SK-N-SH treated with all-trans-retinoic acid at 6 μM for 48 hours (cell line): ENCODE results near the gene ZCCHC9.

Experiments used
- ATAC-seq: fragments of 200-7000 bp; cut with Tn5 transposase; 3 replicates; pipeline ENCODE4 v1.9.1; 2020; ENCODE audit warnings: mild to moderate bottlenecking, moderate library complexity
- ARNTL ChIP-seq: fragments of 450-650 bp; formaldehyde crosslinking; IDR thresholded peaks from 2 replicates; pipeline ENCODE4 v1.5.0; 2020; ENCODE audit warnings: low read depth, mild to moderate bottlenecking, moderate library complexity, borderline replicate concordance
- BACH2 ChIP-seq: fragments of 250-450 bp; sonication (Bioruptor Pico); IDR thresholded peaks from 2 replicates; pipeline ENCODE4 v1.9.0; 2021; ENCODE audit warnings: mild to moderate bottlenecking, borderline replicate concordance
- CSDC2 ChIP-seq: fragments of 250-450 bp; sonication (Bioruptor Pico); IDR thresholded peaks from 2 replicates; pipeline ENCODE4 v1.5.0; 2020; ENCODE audit warnings: mild to moderate bottlenecking, moderate library complexity
- CSRNP3 ChIP-seq: fragments of 250-450 bp; sonication (Bioruptor Pico); IDR thresholded peaks from 2 replicates; pipeline ENCODE4 v1.5.1; 2021; ENCODE audit warnings: mild to moderate bottlenecking, moderate library complexity
- ESRRG ChIP-seq: fragments of 250-450 bp; sonication (Bioruptor Pico); IDR thresholded peaks from 2 replicates; pipeline ENCODE4 v1.6.1; 2021; ENCODE audit warnings: mild to moderate bottlenecking
- GLIS3 ChIP-seq: fragments of 250-450 bp; sonication (Bioruptor Pico); IDR thresholded peaks from 2 replicates; pipeline ENCODE4 v1.5.0; 2020; ENCODE audit warnings: mild to moderate bottlenecking, moderate library complexity
- ISL1 ChIP-seq: fragments of 250-450 bp; sonication (Bioruptor Pico); IDR thresholded peaks from 2 replicates; pipeline ENCODE4 v2.1.2; 2022; ENCODE audit warnings: mild to moderate bottlenecking, moderate library complexity
- OSR1 ChIP-seq: fragments of 250-450 bp; sonication (Bioruptor Pico); IDR thresholded peaks from 2 replicates; pipeline ENCODE4 v1.8.0; 2022; ENCODE audit warnings: moderate library complexity, mild to moderate bottlenecking, inconsistent platforms
- PATZ1 ChIP-seq: fragments of 250-450 bp; sonication (Bioruptor Pico); IDR thresholded peaks from 2 replicates; pipeline ENCODE4 v1.8.0; 2020; ENCODE audit warnings: mild to moderate bottlenecking, moderate library complexity, borderline replicate concordance
- POU6F1 ChIP-seq: fragments of 250-450 bp; sonication (Bioruptor Pico); IDR thresholded peaks from 2 replicates; pipeline ENCODE4 v1.8.0; 2021; ENCODE audit warnings: low read depth, mild to moderate bottlenecking, moderate library complexity, borderline replicate concordance
- PPARA ChIP-seq: fragments of 250-450 bp; sonication (Bioruptor Pico); IDR thresholded peaks from 2 replicates; pipeline ENCODE4 v1.5.0; 2020; ENCODE audit warnings: mild to moderate bottlenecking, borderline replicate concordance
- RARB ChIP-seq: fragments of 250-450 bp; sonication (Bioruptor Pico); IDR thresholded peaks from 2 replicates; pipeline ENCODE4 v1.8.0; 2021; ENCODE audit warnings: mild to moderate bottlenecking, moderate library complexity
- SNAI2 ChIP-seq: fragments of 250-450 bp; sonication (Bioruptor Pico); IDR thresholded peaks from 2 replicates; pipeline ENCODE4 v1.5.0; 2020; ENCODE audit warnings: mild to moderate bottlenecking, moderate library complexity
- TCF4 ChIP-seq: fragments of 250-450 bp; sonication (Bioruptor Pico); IDR thresholded peaks from 2 replicates; pipeline ENCODE4 v1.8.0; 2021; ENCODE audit warnings: mild to moderate bottlenecking, moderate library complexity, borderline replicate concordance
- TOX ChIP-seq: fragments of 250-450 bp; sonication (Bioruptor Pico); IDR thresholded peaks from 2 replicates; pipeline ENCODE4 v1.8.0; 2021; ENCODE audit warnings: mild to moderate bottlenecking, moderate library complexity, borderline replicate concordance
- TSHZ2 ChIP-seq: fragments of 250-450 bp; sonication (Bioruptor Pico); IDR thresholded peaks from 2 replicates; pipeline ENCODE4 v1.5.0; 2020; ENCODE audit warnings: mild to moderate bottlenecking, moderate library complexity
- ZC3H10 ChIP-seq: fragments of 250-450 bp; sonication (Bioruptor Pico); IDR thresholded peaks from 2 replicates; pipeline ENCODE4 v1.5.1; 2021; ENCODE audit warnings: mild to moderate bottlenecking, moderate library complexity
- ZFP3 ChIP-seq: fragments of 250-450 bp; sonication (Bioruptor Pico); IDR thresholded peaks from 2 replicates; pipeline ENCODE4 v1.5.0; 2020; ENCODE audit warnings: mild to moderate bottlenecking, moderate library complexity
- ZNF565 ChIP-seq: fragments of 450-650 bp; formaldehyde crosslinking; conservative IDR thresholded peaks from 2 replicates; pipeline ENCODE4 v1.5.0; 2020; ENCODE audit warnings: low read depth, mild to moderate bottlenecking, moderate library complexity
- ZNF70 ChIP-seq: fragments of 450-650 bp; formaldehyde crosslinking; IDR thresholded peaks from 2 replicates; pipeline ENCODE4 v1.5.0; 2020; ENCODE audit warnings: mild to moderate bottlenecking, moderate library complexity
- ZNF8 ChIP-seq: fragments of 450-650 bp; formaldehyde crosslinking; IDR thresholded peaks from 2 replicates; pipeline ENCODE4 v1.5.0; 2020; ENCODE audit warnings: mild to moderate bottlenecking, moderate library complexity

ZCCHC9 gene

GRCh38 chr5:81345411-81346003, 44.1 kb downstream of the ZCCHC9 start:
- no peak for TF ChIP-seq PPARA (CRISPR knock-in tag)
- no peak for TF ChIP-seq ZNF70 (CRISPR knock-in tag)
- TF ChIP-seq ZC3H10 (CRISPR knock-in tag): no peak
- no peak for TF ChIP-seq OSR1 (CRISPR knock-in tag)
- no peak for TF ChIP-seq GLIS3 (CRISPR knock-in tag)
- no peak for TF ChIP-seq ESRRG (CRISPR knock-in tag)
- no peak for TF ChIP-seq CSDC2
- TF ChIP-seq RARB (CRISPR knock-in tag): no peak
- TF ChIP-seq CSRNP3 (CRISPR knock-in tag): no peak
- TF ChIP-seq ARNTL (CRISPR knock-in tag): no peak
- no peak for ATAC-seq

GRCh38 chr5:81349161-81349560, 47.8 kb downstream of the ZCCHC9 start:
- TF ChIP-seq ISL1 (CRISPR knock-in tag): no peak
- no peak for TF ChIP-seq BACH2 (CRISPR knock-in tag)
- TF ChIP-seq PATZ1 (CRISPR knock-in tag): no peak
- no peak for TF ChIP-seq TCF4 (CRISPR knock-in tag)
- TF ChIP-seq ZFP3 (CRISPR knock-in tag): no peak
- TF ChIP-seq ARNTL (CRISPR knock-in tag): no peak
- TF ChIP-seq POU6F1 (CRISPR knock-in tag): no peak
- no peak for TF ChIP-seq ZNF565 (CRISPR knock-in tag)
- no peak for TF ChIP-seq ZNF70 (CRISPR knock-in tag)
- TF ChIP-seq TSHZ2 (CRISPR knock-in tag): no peak
- TF ChIP-seq RARB (CRISPR knock-in tag): no peak
- TF ChIP-seq GLIS3 (CRISPR knock-in tag): no peak
- TF ChIP-seq OSR1 (CRISPR knock-in tag): no peak
- TF ChIP-seq ZNF8 (CRISPR knock-in tag): no peak
- no peak for TF ChIP-seq ZC3H10 (CRISPR knock-in tag)
- TF ChIP-seq PPARA (CRISPR knock-in tag): no peak
- TF ChIP-seq TOX (CRISPR knock-in tag): no peak
- no peak for TF ChIP-seq SNAI2 (CRISPR knock-in tag)
- TF ChIP-seq ESRRG (CRISPR knock-in tag): no peak
- ATAC-seq: no peak

GRCh38 chr5:81350507-81350906, 49.1 kb downstream of the ZCCHC9 start:
- no peak for ATAC-seq
- no peak for TF ChIP-seq TSHZ2 (CRISPR knock-in tag)
- no peak for TF ChIP-seq CSDC2
- TF ChIP-seq CSRNP3 (CRISPR knock-in tag): no peak
